PC-9 (cell line): ENCODE results near the gene DISC1. TPM values are rescaled to one million over a fixed set of nuclear protein-coding genes. Genes with fewer than 3 reads are reported as not detected.

Experiments
- BruUV-seq: library from RNA; stranded (reverse); fragments of 400-500 nt; replicated peaks from 2 replicates; lab custom pipeline; 2021; lab: Mats Ljungman, UMichigan
- CTCF ChIA-PET: fragments of 300-600 bp; sonication (Branson Sonifier 250); formaldehyde crosslinking; loops from one replicate; lab custom pipeline; 2022; ENCODE audit warnings: antibody characterized with exemption; lab: Charles Lee
- POLR2A ChIA-PET: fragments of 300-600 bp; sonication (Branson Sonifier 250); formaldehyde crosslinking; loops from one replicate; lab custom pipeline; 2022; ENCODE audit warnings: antibody characterized with exemption; ENCODE audit not compliant: unreplicated experiment; lab: Charles Lee
- DNase-seq, 2 experiments: peaks; one replicate each; pipeline versions ENCODE4 v3.0.0 to v3.0.0-alpha.2; 2015 to 2022; ENCODE audit warnings: mixed read lengths in 1 of 2
- H2AFZ ChIP-seq: fragments of 200-600 bp; sonication (generic); 2 replicates; pipeline ENCODE4 v1.8.1; 2017; ENCODE audit warnings: antibody characterized with exemption
- H3F3A ChIP-seq: fragments of 200-600 bp; sonication (generic); 2 replicates; pipeline ENCODE4 v1.8.1; 2017; ENCODE audit warnings: antibody characterized with exemption, mild to moderate bottlenecking, low read depth; ENCODE audit not compliant: insufficient read depth
- H3K27ac ChIP-seq: fragments of 200-600 bp; sonication (generic); 2 replicates; pipeline ENCODE4 v1.6.1; 2016; ENCODE audit warnings: mixed run types
- H3K27me3 ChIP-seq: fragments of 200-600 bp; sonication (generic); 2 replicates; pipeline ENCODE4 v1.6.1; 2016; ENCODE audit warnings: low read depth, mixed run types; ENCODE audit not compliant: insufficient read depth
- H3K36me3 ChIP-seq: fragments of 200-600 bp; sonication (generic); 2 replicates; pipeline ENCODE4 v1.6.1; 2016; ENCODE audit warnings: low read depth, mixed run types
- H3K4me1 ChIP-seq: fragments of 200-600 bp; sonication (generic); replicated peaks from 2 replicates; pipeline ENCODE4 v1.6.1; 2016; ENCODE audit warnings: mixed run types; ENCODE audit not compliant: insufficient read depth
- H3K4me2 ChIP-seq: fragments of 200-600 bp; sonication (generic); 2 replicates; pipeline ENCODE4 v1.6.1; 2017; ENCODE audit warnings: mixed run types
- H3K4me3 ChIP-seq: fragments of 200-600 bp; sonication (generic); 2 replicates; pipeline ENCODE4 v1.6.1; 2016; ENCODE audit warnings: mixed run types
- H3K79me2 ChIP-seq: fragments of 200-600 bp; sonication (generic); 2 replicates; pipeline ENCODE4 v1.6.1; 2017; ENCODE audit warnings: low read depth, mixed run types
- H3K9me2 ChIP-seq: fragments of 200-600 bp; sonication (generic); 2 replicates; pipeline ENCODE4 v1.8.1; 2017; ENCODE audit warnings: mild to moderate bottlenecking; ENCODE audit not compliant: insufficient read depth
- H3K9me3 ChIP-seq: fragments of 200-600 bp; sonication (generic); 2 replicates; pipeline ENCODE4 v1.8.1; 2016; ENCODE audit warnings: low read depth; ENCODE audit not compliant: insufficient read depth
- H4K20me1 ChIP-seq: fragments of 200-600 bp; sonication (generic); 2 replicates; pipeline ENCODE4 v1.8.1; 2017; ENCODE audit not compliant: insufficient read depth
- CTCF ChIP-seq: fragments of 200-600 bp; sonication (generic); conservative IDR thresholded peaks from 2 replicates; pipeline ENCODE4 v1.6.1; 2017; ENCODE audit warnings: mixed run types, antibody characterized with exemption, mild to moderate bottlenecking, moderate library complexity
- EZH2 ChIP-seq: fragments of 200-600 bp; sonication (generic); IDR thresholded peaks from 2 replicates; pipeline ENCODE4 v1.8.0; 2017; ENCODE audit warnings: antibody characterized with exemption, low read depth
- intact Hi-C: fragments of 100-400 bp; cut with micrococcal nuclease; formaldehyde crosslinking; loops from one replicate; pipeline ENCODE4 v1.10.0; 2022; ENCODE audit not compliant: unreplicated experiment
- total RNA-seq: library from RNA; stranded (reverse); gene quantifications from 2 replicates; pipeline ENCODE4 v1.2.3, GENCODE V29; 2021

DISC1 gene
- total RNA-seq, 1 experiment from 2014 or later = 7.4 TPM

- Histone ChIP-seq H3K79me2 (no peaks in the 10 kb centered on the region), H3K36me3 (no peaks in the 10 kb centered on the region), H2AFZ (no peak overlapping the region), H3K9me2 (no peaks in the 10 kb centered on the region), H3K9me3 (no peaks in the 10 kb centered on the region), H3K4me1 (peaks cover 10% of the 10 kb centered on the region), H4K20me1 (no peaks in the 10 kb centered on the region), H3K4me2 (no peak overlapping the region), H3F3A (no peaks in the 10 kb centered on the region), H3K4me3 (no peak overlapping the region), H3K27ac (no peak overlapping the region), H3K27me3 (no peaks in the 10 kb centered on the region)
- no TSS peak for BruUV-seq
- TF ChIP-seq EZH2 (no peak), CTCF (no peak)
- POLR2A ChIA-PET = no interaction called here
- intact Hi-C loops = no loop called here
- CTCF ChIA-PET = no interaction called here
- DNase-seq = no peak
Observed at GRCh38 chr1:231715816-231716722, 89.5 kb downstream of the DISC1 start.

- no TSS peak for BruUV-seq
- Histone ChIP-seq H3K9me3 (no peaks in the 10 kb centered on the region), H3K4me3 (no peak overlapping the region), H3K4me1 (peaks cover 10% of the 10 kb centered on the region), H3K79me2 (no peaks in the 10 kb centered on the region), H3K27me3 (no peaks in the 10 kb centered on the region), H4K20me1 (no peaks in the 10 kb centered on the region), H3K27ac (no peak overlapping the region), H3F3A (no peaks in the 10 kb centered on the region), H2AFZ (no peak overlapping the region), H3K4me2 (no peak overlapping the region), H3K9me2 (no peaks in the 10 kb centered on the region), H3K36me3 (no peaks in the 10 kb centered on the region)
- no peak for DNase-seq
- POLR2A ChIA-PET = no interaction called here
- intact Hi-C loops = no loop called here
- TF ChIP-seq CTCF (no peak), EZH2 (no peak)
- CTCF ChIA-PET = no interaction called here
Observed at GRCh38 chr1:231716879-231717278, 90.3 kb downstream of the DISC1 start.

- Histone ChIP-seq H3K36me3 (no peaks in the 10 kb centered on the region), H4K20me1 (no peaks in the 10 kb centered on the region), H3K79me2 (no peaks in the 10 kb centered on the region), H3K4me3 (no peak overlapping the region), H2AFZ (no peak overlapping the region), H3K9me2 (no peaks in the 10 kb centered on the region), H3K4me1 (peaks cover 10% of the 10 kb centered on the region), H3K27me3 (no peaks in the 10 kb centered on the region), H3K9me3 (no peaks in the 10 kb centered on the region), H3K4me2 (0 out of 2 replicates have a peak overlapping the region, but pooled peaks have one; percentile 0), H3K27ac (no peak overlapping the region), H3F3A (no peaks in the 10 kb centered on the region)
- peak in 1 of 2 experiments; percentile 53 for DNase-seq
- ChIA-PET CTCF (no interaction called here), POLR2A (no interaction called here)
- no TSS peak for BruUV-seq
- TF ChIP-seq EZH2 = no peak
- no peak for TF ChIP-seq CTCF
- intact Hi-C loops = no loop called here
Observed at GRCh38 chr1:231719485-231720183, 93.0 kb downstream of the DISC1 start.
